HG03095 (cell line): Measurements from ENCODE around the gene DMRTA1.
"Not testable (repeated sequence)": the region's sequence is repeated elsewhere in the genome, so short reads cannot be mapped to it uniquely, and the experiment has no call there.

Experiments
- ATAC-seq: cut with Tn5 transposase; IDR thresholded peaks from one replicate; pipeline ENCODE4 v1.9.1; 2021; ENCODE audit warnings: moderate library complexity; ENCODE audit not compliant: unreplicated experiment

The DMRTA1 gene

GRCh38 chr9:22457448-22457847 is 10.8 kb downstream of the DMRTA1 start:
- no peak for ATAC-seq

DNA sequence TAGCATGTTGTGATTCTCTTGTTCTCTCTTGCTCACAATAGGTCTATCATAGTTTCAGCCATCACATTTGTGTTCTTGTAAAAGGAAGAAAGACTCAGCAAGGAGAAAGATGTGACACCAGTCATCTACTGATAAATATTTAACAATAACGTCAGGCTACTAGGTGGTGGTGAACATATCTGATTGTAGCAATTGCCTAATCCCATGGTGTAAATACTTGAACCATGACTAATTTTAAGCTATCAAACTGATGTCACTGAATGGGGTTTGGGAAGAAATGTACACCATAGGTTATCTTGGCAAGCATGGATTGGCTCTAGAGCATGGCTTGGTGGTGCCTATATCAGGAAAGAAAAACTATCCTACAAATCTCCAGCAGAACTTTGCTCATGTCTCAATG is 16.6 kb downstream of the DMRTA1 start:
- ATAC-seq: no peak

- peak; percentile 79 for ATAC-seq
These were observed 23.4 kb downstream of the DMRTA1 start for GRCh38 chr9:22469928-22470544.

- ATAC-seq: no peak
These were observed 34.9 kb downstream of the DMRTA1 start for GRCh38 chr9:22481566-22481965.

- ATAC-seq: no peak
These were observed 37.0 kb downstream of the DMRTA1 start for GRCh38 chr9:22483528-22484070.

GRCh38 chr9:22496197-22496596 is 49.6 kb downstream of the DMRTA1 start:
- not testable (repeated sequence) for ATAC-seq
